HG02642 (cell line): ENCODE measurements around the gene AFG1L.
"Not testable (repeated sequence)": the region's sequence is repeated elsewhere in the genome, so short reads cannot be mapped to it uniquely, and the experiment has no call there.

Experiments used
- ATAC-seq: cut with Tn5 transposase; IDR thresholded peaks from one replicate; pipeline ENCODE4 v1.9.1; 2021; ENCODE audit warnings: mild to moderate bottlenecking; ENCODE audit not compliant: unreplicated experiment, poor library complexity

The AFG1L gene

GRCh38 chr6:108294727-108295625 is at the start of gene AFG1L:
Gene AFG1L (plus strand): TSS chr6:108295054. CDS start chr6:108295080, 26 bp downstream.
- peak; percentile 93 for ATAC-seq

DNA sequence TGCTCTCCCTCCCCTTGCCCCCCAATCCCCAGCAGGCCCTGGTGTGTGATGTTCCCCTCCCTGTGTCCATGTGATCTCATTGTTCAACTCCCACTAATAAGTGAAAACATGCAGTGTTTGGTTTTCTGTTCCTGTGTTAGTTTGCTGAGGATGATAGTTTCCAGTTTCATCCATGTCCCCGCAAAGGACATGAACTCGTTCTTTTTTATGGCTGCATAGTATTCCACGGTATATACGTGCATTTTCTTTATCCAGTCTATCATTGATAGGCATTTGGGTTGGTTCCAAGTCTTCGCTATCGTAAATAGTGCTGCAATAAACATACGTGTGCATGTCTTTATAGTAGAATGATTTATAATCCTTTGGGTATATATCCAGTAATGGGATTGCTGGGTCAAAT is 49.8 kb upstream of the AFG1L start:
- ATAC-seq: not testable (repeated sequence)

DNA sequence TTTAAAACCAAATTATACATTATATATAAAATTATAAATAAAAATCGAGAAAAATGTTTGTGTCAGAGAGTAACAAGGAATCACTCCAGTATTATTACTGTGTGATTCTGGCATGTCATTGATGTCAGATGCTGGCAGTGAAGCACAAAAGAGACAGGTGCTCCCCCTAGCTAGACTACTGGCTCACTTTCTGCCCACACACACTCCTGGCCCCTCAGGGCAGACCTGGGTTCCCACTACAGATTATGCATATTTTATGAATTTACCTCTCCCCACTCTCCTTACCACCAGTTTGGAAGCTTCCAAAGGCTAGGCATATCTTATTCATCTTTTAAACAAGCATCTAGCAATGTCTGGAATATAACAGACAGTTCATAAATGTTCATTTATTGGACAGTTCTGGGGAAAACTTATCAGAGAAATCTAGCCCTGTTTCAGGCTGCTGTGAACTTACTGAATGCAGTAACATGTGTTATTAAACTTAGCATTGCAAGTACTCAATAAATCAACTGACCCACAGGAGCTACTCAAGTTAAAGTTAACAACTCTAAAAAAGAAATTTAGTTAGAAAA is 46.8 kb upstream of the AFG1L start:
- ATAC-seq: no peak

GRCh38 chr6:108250240-108250866 is 44.5 kb upstream of the AFG1L start:
- ATAC-seq: no peak

DNA sequence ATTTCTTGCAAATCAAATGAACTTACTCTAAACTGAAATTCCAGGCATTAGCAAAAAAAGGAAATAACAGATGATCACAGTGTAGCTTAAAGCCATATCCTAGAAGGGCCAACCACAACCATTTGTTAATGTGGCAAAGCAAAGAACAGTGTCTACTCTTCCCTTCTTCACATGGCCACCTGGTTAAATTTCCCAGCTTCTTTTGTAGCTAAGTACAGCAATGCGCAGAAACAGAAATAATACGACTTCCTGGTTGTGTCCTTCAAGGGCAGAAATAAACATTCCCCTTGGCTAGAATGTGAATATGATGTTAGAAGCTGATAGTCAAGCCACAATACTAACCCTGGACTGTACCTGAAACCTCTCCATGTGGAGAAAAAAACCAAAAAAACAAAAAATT is 43.6 kb upstream of the AFG1L start:
- ATAC-seq: no peak

GRCh38 chr6:108252055-108252454 is 42.8 kb upstream of the AFG1L start:
- no peak for ATAC-seq

- no peak for ATAC-seq
Observed at GRCh38 chr6:108253241-108253640, 41.6 kb upstream of the AFG1L start.

- no peak for ATAC-seq
Observed at GRCh38 chr6:108254433-108255410, 40.1 kb upstream of the AFG1L start.

DNA sequence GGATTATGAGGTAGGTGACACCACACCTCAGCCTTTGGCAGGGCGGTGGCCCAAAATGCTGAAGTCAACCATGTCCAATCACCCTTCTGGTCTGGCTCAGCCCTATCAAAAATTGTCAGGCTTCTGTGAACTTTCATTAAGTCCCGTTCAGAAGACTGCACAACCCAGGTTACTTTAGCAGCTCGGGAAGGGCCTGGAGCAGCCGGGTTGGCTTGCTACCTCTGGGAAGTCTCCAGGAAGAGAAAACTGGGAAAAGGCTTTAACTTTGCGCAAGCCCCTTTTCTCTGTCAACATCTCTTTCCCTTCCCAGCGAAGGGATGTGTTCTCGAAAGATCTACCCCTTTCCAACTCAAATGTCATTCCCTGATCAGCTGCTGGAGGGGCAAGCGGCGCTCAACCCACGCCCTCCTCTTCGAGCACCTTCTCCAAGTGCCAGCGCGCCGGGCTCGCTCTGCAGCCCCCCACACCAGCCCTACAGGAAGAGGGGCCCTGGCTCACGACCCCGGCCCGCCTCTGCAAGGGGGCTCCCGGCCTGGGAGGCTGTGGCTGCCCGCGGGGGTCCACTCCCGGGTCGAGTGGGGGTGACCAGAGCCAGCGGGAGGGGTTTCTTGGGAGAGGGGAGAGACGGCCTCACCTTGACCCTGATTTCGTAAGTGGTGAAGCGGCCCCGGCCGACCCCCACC is 34.6 kb upstream of the AFG1L start:
- ATAC-seq: peak; percentile 12

DNA sequence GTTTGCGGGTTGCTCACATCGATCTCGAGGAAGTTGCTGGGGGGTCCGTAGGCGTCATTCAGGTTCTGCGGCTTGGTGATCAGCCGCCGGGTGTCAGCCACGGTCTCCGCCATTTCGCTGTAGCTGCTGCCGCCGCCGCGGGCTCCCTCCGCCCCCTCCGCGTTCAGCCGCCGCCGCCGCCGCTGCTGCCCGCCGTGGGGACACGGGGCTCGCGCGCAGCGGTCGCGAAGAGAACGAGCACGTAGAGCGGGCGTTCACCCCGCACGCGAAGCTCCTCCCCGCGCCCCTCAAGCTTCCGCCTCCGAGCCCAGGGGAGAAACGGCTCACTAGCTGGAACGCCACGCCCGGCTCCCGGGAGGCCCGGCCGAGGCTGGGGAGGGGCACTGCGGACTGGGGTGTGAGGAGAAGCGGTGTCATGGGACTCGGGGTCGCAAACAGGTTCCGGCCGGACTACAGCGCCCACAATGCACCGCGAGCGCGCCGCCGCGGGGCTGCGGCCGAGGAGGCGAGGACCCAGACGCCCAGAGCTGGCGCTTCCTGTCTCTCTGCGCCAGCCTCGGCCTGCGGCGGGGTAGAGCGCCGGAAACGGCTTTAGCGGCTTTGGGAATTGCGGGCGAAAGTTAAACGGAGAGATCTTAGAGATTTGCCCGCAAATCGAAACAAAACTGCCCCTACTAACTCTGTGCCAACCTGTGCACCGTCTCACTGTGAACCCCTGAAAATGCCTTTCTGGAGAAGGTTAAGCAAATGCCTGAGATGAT is 33.9 kb upstream of the AFG1L start, which contains the start of gene SNX3:
TSS of gene SNX3 (minus strand) at position 232 of the 761 bp plus-strand sequence. CDS start at position 113, 119 bp downstream.
- peak; percentile 92 for ATAC-seq

- ATAC-seq: no peak
Observed at GRCh38 chr6:108263371-108263770, 31.5 kb upstream of the AFG1L start.

DNA sequence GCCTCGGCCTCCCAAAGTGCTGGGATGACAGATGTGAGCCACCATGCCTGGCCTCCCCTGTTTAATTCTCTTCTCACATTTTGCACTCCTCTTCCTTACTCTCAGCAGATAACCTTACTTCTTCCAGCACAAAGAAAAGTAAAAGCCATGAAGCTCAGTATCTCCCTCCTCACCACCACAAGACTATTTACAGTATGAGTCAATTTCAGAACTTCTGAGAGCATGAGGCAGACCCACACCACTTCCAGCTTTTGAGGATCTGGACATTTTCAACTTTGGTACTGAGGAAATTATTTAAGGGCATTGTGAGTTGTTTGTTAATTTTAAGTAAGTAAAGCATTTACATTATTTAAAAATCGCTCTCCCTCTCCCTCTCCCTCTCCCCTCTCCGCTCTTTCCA is 26.0 kb upstream of the AFG1L start:
- no peak for ATAC-seq

GRCh38 chr6:108269955-108270354 is 24.9 kb upstream of the AFG1L start:
- not testable (repeated sequence) for ATAC-seq

DNA sequence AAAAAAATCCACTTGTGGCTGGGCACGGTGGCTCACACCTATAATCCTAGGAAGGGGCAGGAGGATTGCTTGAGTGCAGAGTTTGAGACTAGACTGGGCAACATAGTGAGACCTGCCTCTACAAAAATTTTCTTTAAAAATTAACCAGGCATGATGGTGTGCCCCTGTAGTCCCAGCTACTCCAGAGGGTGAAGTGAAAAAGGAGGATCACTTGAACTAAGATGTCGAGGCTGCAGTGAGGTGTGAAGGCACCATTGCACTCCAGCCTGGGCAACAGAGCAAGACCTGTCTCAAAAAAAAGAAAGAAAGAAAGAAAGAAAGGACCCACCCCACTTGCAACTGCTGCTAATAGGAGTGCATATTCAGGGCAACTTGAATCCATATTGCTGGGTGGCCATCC is 20.3 kb upstream of the AFG1L start:
- no peak for ATAC-seq

- ATAC-seq: no peak
Observed at GRCh38 chr6:108275976-108276375, 18.9 kb upstream of the AFG1L start.

DNA sequence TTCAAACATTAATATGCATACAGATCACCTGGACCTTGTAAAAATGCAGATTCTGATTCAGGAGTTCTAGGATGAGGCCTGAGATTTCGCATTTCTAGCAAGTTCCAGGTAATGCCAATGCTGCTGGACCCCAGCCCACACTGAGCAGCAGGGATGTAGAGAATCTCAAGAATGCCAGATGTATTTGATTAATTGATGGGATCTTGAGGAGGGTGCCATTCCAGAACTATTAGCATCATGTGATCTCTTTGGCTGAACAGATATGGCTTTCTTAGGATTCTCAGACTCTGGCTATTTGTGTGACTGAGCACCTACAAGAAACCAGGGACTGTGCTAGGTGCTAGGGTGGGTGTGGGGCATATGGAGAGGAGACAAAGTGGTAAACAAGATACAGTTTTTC is 17.6 kb upstream of the AFG1L start:
- no peak for ATAC-seq

GRCh38 chr6:108277831-108278230 is 17.0 kb upstream of the AFG1L start:
- no peak for ATAC-seq

GRCh38 chr6:108285381-108285780 is 9.5 kb upstream of the AFG1L start:
- no peak for ATAC-seq

DNA sequence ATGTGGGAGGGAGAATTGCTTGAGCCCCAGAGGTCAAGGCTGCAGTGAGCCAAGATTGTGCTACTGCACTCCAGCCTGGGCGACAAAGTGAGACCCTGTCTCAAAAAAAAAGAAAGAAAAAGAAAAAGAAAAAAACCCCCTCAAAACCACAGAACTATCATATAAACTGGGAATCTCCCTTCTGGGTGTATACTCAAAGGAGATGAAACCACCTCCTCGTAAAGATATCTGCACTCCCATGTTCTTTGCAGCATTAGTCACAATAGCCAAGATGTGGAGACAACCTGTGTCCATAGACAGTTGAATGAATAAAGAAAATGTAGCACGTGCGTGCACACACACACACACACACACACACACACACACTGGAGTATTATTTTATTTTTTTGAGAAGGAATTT is 8.5 kb upstream of the AFG1L start:
- no peak for ATAC-seq
